ENCODE results near the gene PRDM16. TPM values are rescaled to one million over a fixed set of nuclear protein-coding genes. Genes with fewer than 3 reads are reported as not detected.

The PRDM16 gene
- total RNA-seq, 4 donors from 2014 or later: 0.08 to 0.19 (median 0.12) TPM

GRCh38 chr1:3357526-3358297 is 288.7 kb downstream of the PRDM16 start:
- H3K9me3 ChIP-seq: no peaks in the 10 kb centered on the region
- peaks cover 0 to 29% (median 2%) of the 10 kb centered on the region in 3 donors for H3K4me1 ChIP-seq
- peak overlapping the region in 1 of 4 donors; percentile 9 for H3K27ac ChIP-seq
- WGBS, 2 donors: 80% methylated on average over 1 of the region's 25 CpGs; no CpG with 5 or more reads in 1 of the 2 donors
- H3K4me3 ChIP-seq: no peak overlapping the region
- H3K36me3 ChIP-seq: no peaks in the 10 kb centered on the region
- intact Hi-C loops (cut with DNase I): no loop called here
- no peak for TF ChIP-seq CTCF (IDR thresholded peaks at IDR 0.05)
- TF ChIP-seq POLR2A (IDR thresholded peaks at IDR 0.05): no peak
- peaks cover 0 to 85% (median 0%) of the 10 kb centered on the region in 4 donors for H3K27me3 ChIP-seq
- no peak for DNase-seq

GRCh38 chr1:3359351-3359750 is 290.3 kb downstream of the PRDM16 start:
- Histone ChIP-seq H3K4me1 (peaks cover 0 to 15% (median 0%) of the 10 kb centered on the region in 3 donors), H3K9me3 (no peaks in the 10 kb centered on the region), H3K4me3 (no peak overlapping the region), H3K36me3 (no peaks in the 10 kb centered on the region), H3K27me3 (peaks cover 0 to 86% (median 0%) of the 10 kb centered on the region in 4 donors), H3K27ac (no peak overlapping the region)
- DNase-seq: no peak
- no peak for TF ChIP-seq CTCF (IDR thresholded peaks at IDR 0.05)
- TF ChIP-seq POLR2A (IDR thresholded peaks at IDR 0.05): no peak
- 29 to 53% methylated on average over 5 to 7 of the region's 10 CpGs for WGBS, 2 donors
- intact Hi-C loops (cut with DNase I): no loop called here

GRCh38 chr1:3359756-3360440 is 290.9 kb downstream of the PRDM16 start:
- 49 to 66% methylated on average over 21 to 23 of the region's 31 CpGs for WGBS, 2 donors
- TF ChIP-seq CTCF (IDR thresholded peaks at IDR 0.05): no peak
- no peak for TF ChIP-seq POLR2A (IDR thresholded peaks at IDR 0.05)
- Histone ChIP-seq H3K4me3 (no peak overlapping the region), H3K4me1 (peaks cover 0 to 15% (median 0%) of the 10 kb centered on the region in 3 donors), H3K9me3 (no peaks in the 10 kb centered on the region), H3K27ac (no peak overlapping the region), H3K36me3 (no peaks in the 10 kb centered on the region), H3K27me3 (peaks cover 0 to 92% (median 0%) of the 10 kb centered on the region in 4 donors)
- intact Hi-C loops (cut with DNase I): no loop called here
- DNase-seq: no peak

GRCh38 chr1:3360646-3361257 is 291.7 kb downstream of the PRDM16 start:
- TF ChIP-seq POLR2A (IDR thresholded peaks at IDR 0.05): no peak
- no peak for TF ChIP-seq CTCF (IDR thresholded peaks at IDR 0.05)
- no peak for DNase-seq
- WGBS, 2 donors: 86 to 89% methylated on average over 24 to 25 of the region's 32 CpGs
- H3K4me3 ChIP-seq: no peak overlapping the region
- no peaks in the 10 kb centered on the region for H3K36me3 ChIP-seq
- peaks cover 0 to 19% (median 0%) of the 10 kb centered on the region in 3 donors for H3K4me1 ChIP-seq
- no peak overlapping the region for H3K27ac ChIP-seq
- intact Hi-C loops (cut with DNase I): no loop called here
- H3K27me3 ChIP-seq: peaks cover 0 to 96% (median 0%) of the 10 kb centered on the region in 4 donors
- H3K9me3 ChIP-seq: no peaks in the 10 kb centered on the region
